GM12878 (cell line): ENCODE data around the gene UNC5B. TPM values are rescaled to one million over a fixed set of nuclear protein-coding genes. Genes with fewer than 3 reads are reported as not detected.
A peak's percentile ranks its signal among the peaks of the same experiment; 100 is the strongest.

ENCODE experiments used
- ATAC-seq: fragments of 200-7000 bp; cut with Tn5 transposase; 3 replicates; pipeline ENCODE4 v1.9.1; 2020; ENCODE audit warnings: mild to moderate bottlenecking, moderate library complexity
- BruUV-seq: library from RNA; stranded (reverse); fragments of 400-500 nt; replicated peaks from 2 replicates; lab custom pipeline; 2021; lab: Mats Ljungman, UMichigan
- CTCF ChIA-PET: fragments of 300-600 bp; sonication (Branson Sonifier 250); formaldehyde crosslinking; extraction: SDS; loops from one replicate; lab custom pipeline; 2021; ENCODE audit warnings: inconsistent platforms; lab: Yijun Ruan, JAX
- POLR2A ChIA-PET: fragments of 350-600 bp; formaldehyde crosslinking; extraction: SDS; loops from one replicate; lab custom pipeline; 2021; ENCODE audit warnings: inconsistent platforms; lab: Charles Lee
- RAD21 ChIA-PET: fragments of 300-600 bp; sonication (Branson Sonifier 250); formaldehyde crosslinking; loops from one replicate; lab custom pipeline; 2023; ENCODE audit warnings: antibody characterized with exemption; ENCODE audit not compliant: unreplicated experiment; lab: Charles Lee
- SMC1A ChIA-PET: fragments of 300-600 bp; sonication (Branson Sonifier 250); formaldehyde crosslinking; loops from one replicate; lab custom pipeline; 2023; ENCODE audit not compliant: unreplicated experiment, uncharacterized antibody; lab: Charles Lee
- DNase-seq: peaks from one replicate; pipeline ENCODE4 v3.0.0-alpha.2; 2011; ENCODE audit warnings: low read depth, low spot score
- FAIRE-seq: peaks from 3 replicates; lab custom pipeline; 2011; peaks lifted over from hg19 to GRCh38; lab: Jason Lieb, UNC
- H2AFZ ChIP-seq: 2 replicates; pipeline ENCODE4 v1.6.0; 2011; ENCODE audit warnings: low read depth, low read length, control low read depth; ENCODE audit not compliant: control insufficient read depth
- H3K27ac ChIP-seq: 2 replicates; pipeline ENCODE4 v1.5.1; 2011; ENCODE audit warnings: control low read depth; ENCODE audit not compliant: control insufficient read depth, insufficient read depth
- H3K27me3 ChIP-seq, 2 experiments: replicated peaks in 1 of 2; 2 replicates each; pipeline versions ENCODE4 v1.6.0 to v1.6.1; 2011; ENCODE audit warnings: low read length in 1 of 2; ENCODE audit not compliant: control insufficient read depth in 2 of 2, insufficient read depth in 2 of 2
- H3K36me3 ChIP-seq, 2 experiments: 2 replicates each; pipeline ENCODE4 v1.5.1; 2011; ENCODE audit warnings: low read length in 1 of 2; ENCODE audit not compliant: control insufficient read depth in 2 of 2, insufficient read depth in 2 of 2
- H3K4me1 ChIP-seq: 2 replicates; pipeline ENCODE4 v1.6.1; 2011; ENCODE audit warnings: mild to moderate bottlenecking, low read length, moderate library complexity, mixed read lengths; ENCODE audit not compliant: control insufficient read depth, insufficient read depth
- H3K4me2 ChIP-seq: 2 replicates; pipeline ENCODE4 v1.6.0; 2011; ENCODE audit warnings: control low read depth; ENCODE audit not compliant: control insufficient read depth, insufficient read depth
- H3K4me3 ChIP-seq: fragments of 200-600 bp; sonication (generic); 2 replicates; pipeline ENCODE4 v1.5.1; 2016
- H3K79me2 ChIP-seq: 2 replicates; pipeline ENCODE4 v1.6.0; 2011; ENCODE audit warnings: low read length; ENCODE audit not compliant: control insufficient read depth, insufficient read depth
- H3K9ac ChIP-seq: 2 replicates; pipeline ENCODE4 v1.8.0; 2011; ENCODE audit warnings: low read length, control low read depth, mixed read lengths; ENCODE audit not compliant: control insufficient read depth, insufficient read depth
- H3K9me3 ChIP-seq: replicated peaks from 3 replicates; pipeline ENCODE4 v1.5.1; 2011; ENCODE audit warnings: mild to moderate bottlenecking, low read length; ENCODE audit not compliant: control insufficient read depth, insufficient read depth
- H4K20me1 ChIP-seq: 2 replicates; pipeline ENCODE4 v1.6.0; 2011; ENCODE audit not compliant: control insufficient read depth, insufficient read depth
- HDGF ChIP-seq: fragments of 450-650 bp; IDR thresholded peaks from 2 replicates; pipeline ENCODE4 v1.6.1; 2016; ENCODE audit warnings: antibody characterized with exemption
- IKZF1 ChIP-seq: fragments of 450-650 bp; conservative IDR thresholded peaks from 2 replicates; pipeline ENCODE4 v1.6.1; 2017; ENCODE audit warnings: antibody characterized with exemption, mild to moderate bottlenecking
- NR2C2 ChIP-seq: IDR thresholded peaks from 2 replicates; pipeline ENCODE4 v1.6.1; 2011; ENCODE audit warnings: borderline replicate concordance, low read depth; ENCODE audit not compliant: control insufficient read depth, insufficient read length
- PAX5 ChIP-seq: IDR thresholded peaks from 2 replicates; pipeline ENCODE4 v1.6.1; 2011; ENCODE audit warnings: low read depth, low read length, borderline replicate concordance
- SRF ChIP-seq, 2 experiments: IDR thresholded peaks; 2 replicates each; pipeline ENCODE4 v1.6.1; 2011; ENCODE audit warnings: low read depth in 2 of 2, low read length in 2 of 2, mild to moderate bottlenecking in 1 of 2, moderate library complexity in 1 of 2
- WGBS: methylation state at CpG from one replicate; pipeline ENCODE4 v1.1.6; 2016; ENCODE audit warnings: low lambda C conversion rate; ENCODE audit not compliant: insufficient replicate concordance, insufficient coverage; ENCODE audit errors: missing lambda C conversion rate; 5-methylcytosine and 5-hydroxymethylcytosine counted together
- in situ Hi-C: fragments of 300-500 bp; cut with MboI; formaldehyde crosslinking; loops from 9 replicates; pipeline ENCODE4 v1.14.3; 2018; ENCODE audit warnings: mixed read lengths
- intact Hi-C: fragments of 100-400 bp; cut with micrococcal nuclease; formaldehyde crosslinking; loops from one replicate; pipeline ENCODE4 v1.14.2; 2022; ENCODE audit not compliant: unreplicated experiment
- polyA plus RNA-seq, 11 experiments: library from polyadenylated mRNA; depleted of rRNA in 4 of 11; unstranded in 6 of 11; stranded (reverse) in 5 of 11; fragments of >200 nt; fragmentation: Nextera tagmentation in 4 of 11; fragmentation: Illumina TruSeq in 1 of 11; extraction: Ambion mirVana in 4 of 11; extraction: Trizol in 1 of 11; gene quantifications; 1 replicate in 1 of 11; 2 replicates in 10 of 11; pipeline versions ENCODE4 v1.2.1 to v1.2.3, GENCODE V29; 2011 to 2016; ENCODE audit warnings: inconsistent platforms in 2 of 11, missing spikeins in 2 of 11, low read depth in 1 of 11
- total RNA-seq, 4 experiments: library from RNA; depleted of rRNA in 3 of 4; stranded (reverse); fragments of >200 nt in 3 of 4; fragmentation: Illumina TruSeq in 1 of 4; extraction: Trizol in 1 of 4; gene quantifications; 2 replicates each; pipeline versions ENCODE4 v1.2.1 to v1.2.3, GENCODE V29; 2013 to 2021
- TF ChIP-seq, protein P1 (sequence below): fragments of 150-350 bp; IDR thresholded peaks from 2 replicates; pipeline ENCODE4 v1.6.1; 2016; ENCODE audit warnings: low read depth, low read length

Gene UNC5B
- total and polyA plus RNA-seq, 10 of the 15 experiments (the other 5 are each of a cell fraction or from before 2014, with no cell fraction given), result 0.03 to 0.08 TPM; not detected in 8

DNA sequence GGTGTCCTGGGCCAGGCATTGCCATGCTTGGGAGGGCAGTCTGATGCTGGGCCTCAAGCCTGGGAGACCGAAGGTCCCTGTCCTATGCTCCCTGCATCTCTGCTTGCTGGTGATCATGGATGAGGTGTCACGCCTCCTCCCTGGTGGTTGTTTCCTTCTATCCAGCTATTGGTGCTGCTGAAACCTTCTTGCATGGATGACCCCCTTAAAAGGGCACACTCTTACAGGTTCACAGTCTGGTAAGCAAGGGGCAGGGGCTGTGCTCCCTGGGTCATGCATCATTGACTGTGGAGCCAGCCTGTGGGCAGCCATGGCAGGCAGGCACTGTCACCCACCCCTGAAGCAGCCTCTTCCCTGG is 69.9 kb downstream of the UNC5B start:
- DNase-seq, result no peak
- ChIA-PET SMC1A (no interaction called here), CTCF (no interaction called here), POLR2A (no interaction called here), RAD21 (no interaction called here)
- Histone ChIP-seq H3K27ac (no peak overlapping the region), H2AFZ (no peak overlapping the region), H3K9me3 (no peaks in the 10 kb centered on the region; the same call in 2 of the 3 replicates), H4K20me1 (no peaks in the 10 kb centered on the region), H3K4me3 (no peak overlapping the region), H3K36me3 (no peaks in the 10 kb centered on the region), H3K4me1 (no peaks in the 10 kb centered on the region), H3K79me2 (no peaks in the 10 kb centered on the region), H3K4me2 (no peak overlapping the region), H3K9ac (no peak overlapping the region), H3K27me3 (peaks cover 0 to 2% of the 10 kb centered on the region in 2 experiments; a peak in 2 of 4 replicates)
- 0% methylated on average over 2 of the region's 2 CpGs for WGBS
- FAIRE-seq, result no peak
- no peak for TF ChIP-seq SRF (IDR thresholded peaks at IDR 0.05; ENCODE audit: low read depth in 2 of 2, low read length in 2 of 2)
- TF ChIP-seq, protein P1, sequence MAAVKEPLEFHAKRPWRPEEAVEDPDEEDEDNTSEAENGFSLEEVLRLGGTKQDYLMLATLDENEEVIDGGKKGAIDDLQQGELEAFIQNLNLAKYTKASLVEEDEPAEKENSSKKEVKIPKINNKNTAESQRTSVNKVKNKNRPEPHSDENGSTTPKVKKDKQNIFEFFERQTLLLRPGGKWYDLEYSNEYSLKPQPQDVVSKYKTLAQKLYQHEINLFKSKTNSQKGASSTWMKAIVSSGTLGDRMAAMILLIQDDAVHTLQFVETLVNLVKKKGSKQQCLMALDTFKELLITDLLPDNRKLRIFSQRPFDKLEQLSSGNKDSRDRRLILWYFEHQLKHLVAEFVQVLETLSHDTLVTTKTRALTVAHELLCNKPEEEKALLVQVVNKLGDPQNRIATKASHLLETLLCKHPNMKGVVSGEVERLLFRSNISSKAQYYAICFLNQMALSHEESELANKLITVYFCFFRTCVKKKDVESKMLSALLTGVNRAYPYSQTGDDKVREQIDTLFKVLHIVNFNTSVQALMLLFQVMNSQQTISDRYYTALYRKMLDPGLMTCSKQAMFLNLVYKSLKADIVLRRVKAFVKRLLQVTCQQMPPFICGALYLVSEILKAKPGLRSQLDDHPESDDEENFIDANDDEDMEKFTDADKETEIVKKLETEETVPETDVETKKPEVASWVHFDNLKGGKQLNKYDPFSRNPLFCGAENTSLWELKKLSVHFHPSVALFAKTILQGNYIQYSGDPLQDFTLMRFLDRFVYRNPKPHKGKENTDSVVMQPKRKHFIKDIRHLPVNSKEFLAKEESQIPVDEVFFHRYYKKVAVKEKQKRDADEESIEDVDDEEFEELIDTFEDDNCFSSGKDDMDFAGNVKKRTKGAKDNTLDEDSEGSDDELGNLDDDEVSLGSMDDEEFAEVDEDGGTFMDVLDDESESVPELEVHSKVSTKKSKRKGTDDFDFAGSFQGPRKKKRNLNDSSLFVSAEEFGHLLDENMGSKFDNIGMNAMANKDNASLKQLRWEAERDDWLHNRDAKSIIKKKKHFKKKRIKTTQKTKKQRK, result no peak
- TF ChIP-seq PAX5, result 0 out of 2 replicates have a peak, but pooled peaks have one; percentile 8
- no TSS peak for BruUV-seq
- no peak; the same call in 2 of the 3 replicates for ATAC-seq
- in situ Hi-C loops, result no loop called here
- intact Hi-C loops, result no loop called here

DNA sequence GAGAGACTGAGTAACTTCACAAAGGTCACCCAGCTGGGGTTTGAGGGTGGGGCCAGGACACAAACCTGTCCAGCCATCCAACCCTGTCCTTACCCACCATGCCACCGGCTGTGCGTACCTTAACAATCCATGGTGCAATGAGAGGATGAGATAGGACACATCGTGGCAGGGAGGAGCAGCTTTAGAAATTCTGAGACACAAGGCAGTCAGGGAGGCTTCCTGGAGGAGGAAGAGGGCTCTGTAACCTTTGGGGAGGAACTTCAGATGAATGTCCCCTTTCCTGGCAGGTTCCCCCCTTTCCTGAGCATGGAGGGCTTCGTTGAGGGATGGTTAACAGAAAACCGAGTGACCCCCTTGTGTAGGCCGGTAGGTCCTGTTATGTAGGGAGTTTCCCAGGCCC is 71.0 kb downstream of the UNC5B start:
- TF ChIP-seq NR2C2 (no peak), IKZF1 (no peak), HDGF (no peak)
- H3K27me3 ChIP-seq, result peaks cover 0 to 2% of the 10 kb centered on the region in 2 experiments; a peak in 1 of 4 replicates
- H3K27ac ChIP-seq, result no peak overlapping the region
- ChIA-PET CTCF (interaction anchor here (0.7 kb wide), 1 partner anchor 270 kb away, joined by 3 read pairs; no protein-coding TSS in a partner anchor), RAD21 (no interaction called here), SMC1A (no interaction called here), POLR2A (no interaction called here)
- FAIRE-seq, result no peak
- DNase-seq, result no peak
- no peak for ATAC-seq
- no peaks in the 10 kb centered on the region for H3K4me1 ChIP-seq
- no peak overlapping the region for H3K9ac ChIP-seq
- in situ Hi-C loops (no loop called here), intact Hi-C loops (no loop called here)
- no peaks in the 10 kb centered on the region for H3K79me2 ChIP-seq
- no peaks in the 10 kb centered on the region for H3K36me3 ChIP-seq
- no peak overlapping the region for H2AFZ ChIP-seq
- no peaks in the 10 kb centered on the region for H4K20me1 ChIP-seq
- H3K4me3 ChIP-seq, result no peak overlapping the region
- H3K4me2 ChIP-seq, result no peak overlapping the region
- WGBS, result 35% methylated on average over 6 of the region's 6 CpGs
- no TSS peak for BruUV-seq
- no peaks in the 10 kb centered on the region; the same call in 2 of the 3 replicates for H3K9me3 ChIP-seq
